Retinal pigment epithelial cell (primary cell): ENCODE measurements around the gene AGBL4.
A peak's percentile ranks its signal among the peaks of the same experiment; 100 is the strongest.

Experiments used
- DNase-seq: peaks from one replicate; pipeline ENCODE4 v3.0.0-alpha.2; 2010; ENCODE audit warnings: low read depth
- H3K4me3 ChIP-seq: 2 replicates; pipeline ENCODE4 v1.5.1; 2011; ENCODE audit warnings: mild to moderate bottlenecking, low read length, control low read depth, moderate library complexity
- CTCF ChIP-seq: conservative IDR thresholded peaks from 2 replicates; pipeline ENCODE4 v1.5.1; 2011; ENCODE audit warnings: low read depth, low read length, control low read depth, inconsistent platforms

The AGBL4 gene

GRCh38 chr1:48556186-48556850, 1467.4 kb downstream of the AGBL4 start:
- no peak overlapping the region for H3K4me3 ChIP-seq
- no peak for DNase-seq
- no peak for TF ChIP-seq CTCF

- TF ChIP-seq CTCF: no peak
- H3K4me3 ChIP-seq: no peak overlapping the region
- no peak for DNase-seq
Measured at GRCh38 chr1:48555271-48555670, 1468.5 kb downstream of the AGBL4 start.

- no peak for TF ChIP-seq CTCF
- no peak for DNase-seq
- no peak overlapping the region for H3K4me3 ChIP-seq
Measured at GRCh38 chr1:48552903-48553606, 1470.7 kb downstream of the AGBL4 start.

- TF ChIP-seq CTCF: peak; percentile 34
- no peak for DNase-seq
Measured at GRCh38 chr1:48552420-48552819, 1471.3 kb downstream of the AGBL4 start.

GRCh38 chr1:48548985-48549384, 1474.8 kb downstream of the AGBL4 start:
- DNase-seq: no peak
- no peak overlapping the region for H3K4me3 ChIP-seq
- TF ChIP-seq CTCF: no peak

More at GRCh38 chr1:48552420-48552819, 1471.3 kb downstream of the AGBL4 start:
- no peak overlapping the region for H3K4me3 ChIP-seq

GRCh38 chr1:48547561-48548220, 1476.1 kb downstream of the AGBL4 start:
- DNase-seq: no peak
- no peak overlapping the region for H3K4me3 ChIP-seq
- TF ChIP-seq CTCF: no peak
